ENCODE data around the gene RNF187. TPM values are rescaled to one million over a fixed set of nuclear protein-coding genes. Genes with fewer than 3 reads are reported as not detected.
A peak's percentile ranks its signal among the peaks of the same experiment; 100 is the strongest.

Gene RNF187
- total RNA-seq, 1 donor from 2014 or later = 79.8 TPM

GRCh38 chr1:228510101-228510802, 23.1 kb downstream of the RNF187 start:
- TF ChIP-seq, protein P1, sequence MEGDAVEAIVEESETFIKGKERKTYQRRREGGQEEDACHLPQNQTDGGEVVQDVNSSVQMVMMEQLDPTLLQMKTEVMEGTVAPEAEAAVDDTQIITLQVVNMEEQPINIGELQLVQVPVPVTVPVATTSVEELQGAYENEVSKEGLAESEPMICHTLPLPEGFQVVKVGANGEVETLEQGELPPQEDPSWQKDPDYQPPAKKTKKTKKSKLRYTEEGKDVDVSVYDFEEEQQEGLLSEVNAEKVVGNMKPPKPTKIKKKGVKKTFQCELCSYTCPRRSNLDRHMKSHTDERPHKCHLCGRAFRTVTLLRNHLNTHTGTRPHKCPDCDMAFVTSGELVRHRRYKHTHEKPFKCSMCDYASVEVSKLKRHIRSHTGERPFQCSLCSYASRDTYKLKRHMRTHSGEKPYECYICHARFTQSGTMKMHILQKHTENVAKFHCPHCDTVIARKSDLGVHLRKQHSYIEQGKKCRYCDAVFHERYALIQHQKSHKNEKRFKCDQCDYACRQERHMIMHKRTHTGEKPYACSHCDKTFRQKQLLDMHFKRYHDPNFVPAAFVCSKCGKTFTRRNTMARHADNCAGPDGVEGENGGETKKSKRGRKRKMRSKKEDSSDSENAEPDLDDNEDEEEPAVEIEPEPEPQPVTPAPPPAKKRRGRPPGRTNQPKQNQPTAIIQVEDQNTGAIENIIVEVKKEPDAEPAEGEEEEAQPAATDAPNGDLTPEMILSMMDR (IDR thresholded peaks at IDR 0.05) = no peak
- H3K9me3 ChIP-seq = no peaks in the 10 kb centered on the region
- intact Hi-C loops (cut with DNase I) = no loop called here
- no peaks in the 10 kb centered on the region for H3K36me3 ChIP-seq
- DNase-seq (no peak), ATAC-seq (no peak)
- H3K4me3 ChIP-seq = no peak overlapping the region
- H3K27ac ChIP-seq = no peak overlapping the region
- peaks cover 5% of the 10 kb centered on the region for H3K27me3 ChIP-seq (ENCODE audit: low read depth)
- no peaks in the 10 kb centered on the region for H3K4me1 ChIP-seq

GRCh38 chr1:228510803-228511413, 23.7 kb downstream of the RNF187 start:
- Histone ChIP-seq H3K36me3 (no peaks in the 10 kb centered on the region), H3K4me3 (no peak overlapping the region), H3K4me1 (no peaks in the 10 kb centered on the region), H3K27ac (no peak overlapping the region), H3K27me3 (ENCODE audit: low read depth) (peaks cover 3% of the 10 kb centered on the region), H3K9me3 (no peaks in the 10 kb centered on the region)
- ATAC-seq = no peak
- intact Hi-C loops (cut with DNase I) = no loop called here
- TF ChIP-seq, protein P1 (IDR thresholded peaks at IDR 0.05) = no peak
- no peak for DNase-seq

DNA sequence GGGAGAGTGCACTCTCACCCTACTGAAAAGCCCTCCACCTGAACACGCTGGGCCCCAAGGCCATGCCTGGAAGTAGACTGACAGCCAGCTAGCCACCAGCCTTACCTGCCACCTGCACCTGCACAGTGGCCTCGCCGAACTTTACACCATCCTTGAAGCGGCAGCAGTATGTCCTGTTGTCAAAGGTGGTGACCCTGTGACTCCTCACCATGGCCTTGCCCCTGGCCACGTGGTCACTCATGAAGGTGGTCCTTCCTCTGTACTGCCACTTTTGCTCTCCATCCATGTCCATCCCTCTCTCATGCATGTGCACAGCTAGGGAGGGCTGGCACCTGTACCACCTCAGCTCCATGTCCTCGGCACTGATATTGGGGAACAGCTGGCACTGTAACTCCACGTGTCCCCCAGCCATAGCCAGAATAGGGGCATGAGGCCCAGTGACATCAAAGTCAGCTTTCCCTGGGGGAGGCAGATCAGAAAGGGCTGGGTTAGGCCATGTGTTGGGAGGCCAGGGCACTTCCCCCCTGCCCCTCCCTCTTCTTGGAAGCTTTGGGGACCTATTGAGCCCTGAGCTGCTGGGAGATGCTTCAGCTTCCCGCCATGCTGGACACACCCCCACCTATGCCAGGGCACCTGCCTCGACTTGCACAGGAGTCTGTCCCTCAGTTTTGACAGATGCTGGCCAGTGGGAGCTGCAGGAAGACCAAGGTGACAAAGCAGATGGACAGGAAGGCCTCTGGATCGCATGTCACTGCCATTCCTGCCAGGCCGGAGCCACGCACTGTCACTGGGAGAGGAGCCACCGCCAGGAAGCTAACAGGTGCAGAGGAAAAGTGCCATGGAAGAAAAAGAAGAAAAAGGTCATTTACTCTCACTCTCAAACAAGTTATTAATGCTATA, 24.6 kb downstream of the RNF187 start:
- DNase-seq (no peak), ATAC-seq (peak in 1 of 2 donors; percentile 18)
- no peak overlapping the region for H3K4me3 ChIP-seq
- intact Hi-C loops (cut with DNase I) = no loop called here
- H3K4me1 ChIP-seq = no peaks in the 10 kb centered on the region
- no peaks in the 10 kb centered on the region for H3K36me3 ChIP-seq
- H3K27me3 ChIP-seq (ENCODE audit: low read depth) = peaks cover 3% of the 10 kb centered on the region
- no peak overlapping the region for H3K27ac ChIP-seq
- TF ChIP-seq, protein P1 (IDR thresholded peaks at IDR 0.05) = no peak
- H3K9me3 ChIP-seq = no peaks in the 10 kb centered on the region

DNA sequence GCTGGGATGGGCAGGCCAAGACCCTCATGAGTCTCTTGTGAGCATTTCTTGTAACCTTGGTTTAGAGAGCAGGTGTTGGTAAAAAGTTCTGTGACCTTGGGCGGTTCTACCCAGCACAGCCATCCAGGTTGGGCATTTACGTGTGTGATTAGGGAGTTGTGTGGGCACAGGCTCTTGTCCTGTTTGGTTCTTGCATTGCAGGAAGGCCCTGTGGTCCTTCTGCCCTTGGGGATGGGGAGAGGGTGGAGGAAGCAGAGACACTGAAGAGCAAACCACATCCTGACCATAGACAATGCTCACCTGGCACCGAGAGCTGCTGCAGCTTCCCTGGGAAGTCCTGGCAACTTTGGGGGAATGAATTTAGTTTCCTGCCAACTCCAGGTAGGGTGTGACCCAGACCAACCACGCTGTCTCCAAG, 25.6 kb downstream of the RNF187 start:
- Histone ChIP-seq H3K27ac (no peak overlapping the region), H3K27me3 (ENCODE audit: low read depth) (peaks cover 3% of the 10 kb centered on the region), H3K4me3 (no peak overlapping the region), H3K36me3 (no peaks in the 10 kb centered on the region), H3K9me3 (no peaks in the 10 kb centered on the region), H3K4me1 (no peaks in the 10 kb centered on the region)
- intact Hi-C loops (cut with DNase I) = no loop called here
- TF ChIP-seq, protein P1 (IDR thresholded peaks at IDR 0.05) = no peak
- no peak for ATAC-seq
- no peak for DNase-seq

- Histone ChIP-seq H3K4me3 (no peak overlapping the region), H3K36me3 (no peaks in the 10 kb centered on the region), H3K27ac (no peak overlapping the region), H3K27me3 (ENCODE audit: low read depth) (peaks cover 3% of the 10 kb centered on the region), H3K4me1 (no peaks in the 10 kb centered on the region), H3K9me3 (no peaks in the 10 kb centered on the region)
- intact Hi-C loops (cut with DNase I) = no loop called here
- TF ChIP-seq, protein P1 (IDR thresholded peaks at IDR 0.05) = no peak
- DNase-seq = no peak
- no peak for ATAC-seq
These were observed 26.2 kb downstream of the RNF187 start for GRCh38 chr1:228513236-228513900.
